ENCODE results near the gene RPS14.

- TF ChIP-seq, protein P1, sequence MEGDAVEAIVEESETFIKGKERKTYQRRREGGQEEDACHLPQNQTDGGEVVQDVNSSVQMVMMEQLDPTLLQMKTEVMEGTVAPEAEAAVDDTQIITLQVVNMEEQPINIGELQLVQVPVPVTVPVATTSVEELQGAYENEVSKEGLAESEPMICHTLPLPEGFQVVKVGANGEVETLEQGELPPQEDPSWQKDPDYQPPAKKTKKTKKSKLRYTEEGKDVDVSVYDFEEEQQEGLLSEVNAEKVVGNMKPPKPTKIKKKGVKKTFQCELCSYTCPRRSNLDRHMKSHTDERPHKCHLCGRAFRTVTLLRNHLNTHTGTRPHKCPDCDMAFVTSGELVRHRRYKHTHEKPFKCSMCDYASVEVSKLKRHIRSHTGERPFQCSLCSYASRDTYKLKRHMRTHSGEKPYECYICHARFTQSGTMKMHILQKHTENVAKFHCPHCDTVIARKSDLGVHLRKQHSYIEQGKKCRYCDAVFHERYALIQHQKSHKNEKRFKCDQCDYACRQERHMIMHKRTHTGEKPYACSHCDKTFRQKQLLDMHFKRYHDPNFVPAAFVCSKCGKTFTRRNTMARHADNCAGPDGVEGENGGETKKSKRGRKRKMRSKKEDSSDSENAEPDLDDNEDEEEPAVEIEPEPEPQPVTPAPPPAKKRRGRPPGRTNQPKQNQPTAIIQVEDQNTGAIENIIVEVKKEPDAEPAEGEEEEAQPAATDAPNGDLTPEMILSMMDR (IDR thresholded peaks at IDR 0.05) = no peak
- TF ChIP-seq EP300 (IDR thresholded peaks at IDR 0.05) = no peak
Measured at GRCh38 chr5:150393096-150393645, 56.4 kb downstream of the RPS14 start.
